ENCODE results near the gene GPSM1.

GRCh38 chr9:136363106-136363948, 36.0 kb downstream of the GPSM1 start, which contains the start of gene DNLZ:
- TF ChIP-seq CTCF (IDR thresholded peaks at IDR 0.05) (peak; percentile 99), ZFX (IDR thresholded peaks at IDR 0.05; ENCODE audit: borderline replicate concordance) (no peak)

Data from 22Rv1 (cell line).